Activated naive CD4-positive, alpha-beta T cell (primary cell): Measurements from ENCODE around the gene ANGPTL1.
"Not testable (repeated sequence)": the region's sequence is repeated elsewhere in the genome, so short reads cannot be mapped to it uniquely, and the experiment has no call there.

Source experiments
- DNase-seq, 4 experiments: peaks; one replicate each; lab custom pipeline; 2025; lab: John Stamatoyannopoulos, UW

Gene ANGPTL1

DNA sequence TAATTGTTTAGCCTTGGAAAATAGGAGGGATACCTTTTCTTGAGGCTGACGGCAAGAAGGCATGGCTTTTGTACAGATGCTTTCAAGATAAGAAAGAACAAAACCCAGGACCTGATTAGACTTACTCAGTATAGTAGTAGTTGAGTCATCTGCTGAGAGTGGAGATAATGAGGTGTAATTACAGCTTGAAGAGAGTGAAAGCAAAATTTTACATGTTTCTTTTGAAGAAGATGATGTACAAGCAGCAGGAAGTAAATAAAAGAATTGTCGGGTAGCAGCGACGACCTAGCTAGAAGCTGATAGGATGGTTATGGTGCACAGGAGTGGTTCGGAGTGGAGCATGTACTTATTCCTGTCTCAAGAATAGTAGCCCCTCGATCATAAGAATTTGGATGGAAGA, 6.6 kb downstream of the ANGPTL1 start:
- no peak for DNase-seq

DNA sequence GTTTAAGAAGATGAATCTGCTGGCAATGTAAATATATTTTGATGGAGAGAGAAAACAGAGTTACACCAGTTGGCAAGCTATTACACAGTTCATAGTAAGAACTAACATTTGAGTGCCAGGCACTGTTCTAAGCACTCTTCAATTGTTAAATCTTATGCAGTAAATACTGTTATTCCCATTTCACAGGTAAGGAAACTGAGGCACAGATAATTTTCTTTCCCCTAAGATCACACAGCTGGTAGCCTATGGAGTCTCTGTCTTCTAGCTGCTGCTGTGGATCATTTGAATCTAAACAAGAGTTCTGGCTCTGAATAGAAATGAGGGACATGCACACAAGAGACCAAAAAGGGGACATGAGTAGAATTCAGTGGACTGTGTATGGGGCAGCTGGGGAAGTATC, 8.0 kb downstream of the ANGPTL1 start:
- no peak for DNase-seq

DNA sequence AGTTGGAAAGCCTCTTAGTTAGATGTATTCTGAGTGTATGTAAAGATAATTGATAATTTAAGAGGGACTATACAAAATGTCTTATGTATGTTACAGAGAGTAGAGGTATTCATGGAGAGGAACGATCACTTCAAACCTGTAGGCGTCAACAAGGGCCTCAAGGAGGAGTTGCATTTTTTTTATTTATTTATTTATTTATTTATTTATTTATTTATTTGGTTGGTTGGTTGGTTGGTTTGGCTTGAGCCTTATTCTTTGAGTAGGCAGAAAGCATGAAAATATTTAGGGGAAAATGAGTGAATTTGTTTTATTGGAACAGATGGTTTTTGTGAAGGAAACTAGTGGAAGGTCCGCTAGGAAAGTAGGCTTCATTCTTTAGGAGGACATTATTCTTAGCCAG, 8.5 kb downstream of the ANGPTL1 start:
- DNase-seq, result no peak

DNA sequence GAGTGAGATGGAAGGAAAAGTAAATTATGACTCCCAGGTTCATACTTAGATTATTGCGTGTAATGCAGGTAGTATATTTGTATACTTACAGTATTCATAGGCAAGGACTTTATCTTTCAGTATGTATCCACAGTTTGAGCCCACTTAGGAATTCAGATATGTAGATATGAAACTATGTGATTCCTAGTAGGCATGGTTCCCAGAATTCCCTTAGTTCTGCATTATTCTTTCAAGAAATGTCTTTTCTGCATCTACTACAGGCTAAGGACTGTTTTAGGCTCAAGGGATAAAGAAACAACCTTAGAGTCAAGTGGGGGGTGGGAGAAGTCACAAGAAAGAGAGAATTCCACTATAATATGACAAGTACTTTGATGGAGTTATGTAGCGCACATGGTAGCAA, 13.8 kb downstream of the ANGPTL1 start:
- DNase-seq, result no peak

DNA sequence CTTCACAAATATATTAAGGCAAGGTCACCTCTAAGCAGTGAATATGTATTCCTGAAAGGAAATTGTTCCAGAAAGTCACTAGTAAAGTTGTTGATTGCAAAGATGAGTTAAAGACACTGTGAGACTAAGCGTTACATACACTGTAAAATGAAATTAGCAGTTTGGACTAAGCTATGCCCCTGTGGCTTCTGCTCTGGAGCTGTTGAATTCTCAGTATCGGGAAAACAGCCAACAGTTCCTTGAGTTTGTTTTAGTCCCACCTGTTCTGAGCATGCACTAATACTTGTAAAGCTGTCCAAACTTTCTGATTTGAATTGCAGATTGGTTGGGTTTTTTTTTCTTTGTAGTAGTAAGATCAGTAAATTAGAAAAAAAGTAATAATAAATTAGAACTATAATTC, 21.0 kb downstream of the ANGPTL1 start:
- no peak for DNase-seq

DNA sequence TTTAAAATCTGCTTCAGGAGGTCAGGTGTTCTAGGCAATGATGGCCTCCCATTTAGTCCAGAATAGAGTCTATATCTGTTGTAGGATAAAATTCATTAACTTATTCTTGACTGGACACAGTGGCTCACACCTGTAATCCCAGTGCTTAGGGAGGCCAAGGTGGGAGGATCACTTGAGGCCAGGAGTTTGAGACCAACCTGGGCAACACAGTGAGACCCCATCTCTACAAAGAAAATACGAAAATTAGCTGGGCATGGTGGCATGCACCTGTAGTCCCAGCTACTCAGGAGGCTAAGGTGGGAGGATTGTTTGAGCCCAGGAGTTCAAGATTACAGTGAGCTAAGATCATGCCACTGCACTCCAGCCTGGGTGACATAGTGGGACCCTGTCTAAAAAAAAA, 23.0 kb downstream of the ANGPTL1 start:
- DNase-seq, result not testable (repeated sequence)

DNA sequence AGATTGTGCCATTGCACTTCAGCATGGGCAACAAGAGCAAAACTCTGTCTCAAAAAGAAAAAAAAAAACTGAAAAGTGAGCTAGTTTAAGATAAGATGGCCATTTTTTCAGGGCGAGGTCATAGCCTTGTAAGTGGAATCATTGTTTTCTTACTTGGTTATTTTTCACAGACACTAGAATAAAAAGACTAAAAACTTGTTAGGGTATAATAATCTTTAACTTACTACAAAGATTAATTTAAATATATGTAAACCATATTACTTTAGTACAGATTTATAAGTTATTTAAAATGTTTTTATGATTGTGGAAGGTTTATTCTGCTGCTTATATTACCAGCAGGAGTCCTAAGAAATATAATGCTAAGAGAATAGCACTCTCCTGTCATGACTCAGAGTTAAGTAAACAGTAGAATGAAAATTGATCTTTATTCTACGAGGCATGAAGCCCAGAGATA, 23.5 kb downstream of the ANGPTL1 start:
- no peak for DNase-seq

DNA sequence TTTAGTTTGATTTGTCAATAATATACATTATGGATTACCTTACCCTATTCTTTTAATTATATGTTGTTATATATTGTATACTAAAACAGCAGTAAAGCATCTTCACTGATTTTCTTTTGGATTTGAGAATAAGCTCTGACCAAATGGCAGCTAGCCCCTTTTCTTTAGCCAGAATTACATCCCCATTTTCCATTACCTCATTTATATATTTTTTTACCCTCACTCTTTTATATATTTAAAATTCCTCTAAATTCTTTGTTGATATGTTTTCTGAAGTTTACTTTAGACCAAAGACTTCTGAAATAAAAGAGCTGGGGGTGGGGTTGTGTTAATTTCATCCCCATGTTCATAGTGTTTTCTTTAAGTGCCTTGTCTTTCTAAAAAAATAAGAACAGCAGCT, 24.6 kb downstream of the ANGPTL1 start:
- DNase-seq, result no peak

DNA sequence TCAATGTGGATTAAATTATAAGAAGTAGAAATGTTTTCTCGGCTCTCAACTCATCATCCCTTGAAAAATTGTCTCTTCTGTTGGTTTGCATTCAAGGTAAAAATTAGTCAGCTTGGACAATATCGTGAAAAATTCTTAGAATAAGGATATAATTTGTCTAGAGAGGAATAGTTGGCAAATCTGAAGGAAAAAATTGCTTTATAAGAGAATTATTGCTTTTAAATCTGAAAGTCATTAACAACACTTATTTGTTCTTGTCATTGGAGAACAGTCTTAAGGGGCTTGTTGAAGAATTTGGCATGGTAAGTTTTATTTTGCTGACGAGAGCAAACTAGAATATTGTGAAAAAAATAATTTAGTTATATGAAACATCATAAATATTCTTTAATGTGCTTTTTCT, 26.4 kb downstream of the ANGPTL1 start:
- no peak for DNase-seq

DNA sequence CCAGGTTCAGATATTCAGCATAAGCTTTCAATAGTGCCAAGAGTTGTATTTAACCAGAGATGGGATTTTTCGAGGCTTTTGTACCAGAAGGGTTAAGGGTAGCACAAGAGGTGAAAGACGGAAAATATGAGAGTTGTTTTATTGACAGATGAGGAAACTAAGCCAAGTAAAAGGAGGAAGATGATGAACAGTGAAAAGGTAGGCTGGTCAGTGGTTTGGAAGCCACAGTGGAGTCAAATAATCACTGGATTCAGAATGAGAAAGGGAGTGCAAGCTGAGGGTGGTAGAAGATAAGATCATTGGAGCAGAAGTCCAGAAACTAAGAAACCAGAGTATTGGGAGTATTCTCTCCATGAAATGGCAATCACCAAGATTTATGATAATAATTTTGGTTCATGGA, 45.7 kb downstream of the ANGPTL1 start:
- no peak for DNase-seq

DNA sequence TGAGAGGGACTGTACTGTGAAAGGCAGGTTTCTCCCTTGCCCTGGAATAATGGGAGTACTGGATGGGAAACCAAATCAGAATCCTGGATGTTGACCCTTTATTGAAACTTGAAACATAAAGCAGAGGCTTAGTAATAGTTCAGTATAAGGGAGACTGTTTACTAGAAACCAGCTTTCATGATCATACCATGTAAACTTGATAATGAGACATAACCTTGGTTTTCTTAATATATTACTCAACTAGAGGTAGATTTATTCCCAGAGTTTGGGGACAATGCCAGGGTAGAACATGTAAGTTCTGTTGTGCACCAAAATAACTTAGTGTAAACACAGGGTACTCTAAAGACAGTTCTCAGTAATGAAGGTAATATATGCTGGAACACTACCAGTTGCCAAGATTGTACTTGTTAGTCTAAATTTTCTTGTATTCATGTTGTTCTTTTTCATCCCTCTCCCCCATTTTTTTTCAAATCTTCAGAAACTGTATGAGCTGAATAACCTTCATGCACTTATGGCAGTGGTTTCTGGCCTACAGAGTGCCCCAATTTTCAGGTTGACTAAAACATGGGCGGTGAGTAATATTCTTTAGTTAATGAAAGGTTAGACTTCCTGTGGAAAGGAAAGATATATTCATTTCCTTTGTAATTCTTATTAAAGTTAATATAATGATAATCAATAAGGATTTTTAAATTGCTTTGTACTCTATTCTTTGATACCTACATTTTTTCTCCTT, 49.6 kb downstream of the ANGPTL1 start:
- DNase-seq, result no peak

DNA sequence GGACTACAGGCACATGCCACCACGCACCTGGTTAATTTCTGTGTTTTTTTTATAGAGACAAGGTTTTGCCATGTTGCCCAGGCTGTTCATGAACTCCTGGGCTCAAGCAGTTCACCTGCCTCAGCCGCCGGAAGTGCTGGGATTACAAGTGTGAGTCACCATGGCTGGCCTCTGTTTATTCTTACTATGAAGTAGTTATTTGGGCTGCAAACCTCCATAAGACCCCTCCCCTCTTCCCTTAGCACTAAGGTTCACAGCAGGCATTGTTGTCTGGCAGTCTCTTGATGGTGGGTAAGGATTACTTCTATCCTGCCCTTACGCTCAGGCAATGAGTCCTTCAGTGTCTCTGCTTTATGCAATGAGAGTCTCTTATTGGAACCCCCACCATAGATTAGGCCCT, 51.8 kb downstream of the ANGPTL1 start:
- DNase-seq, result no peak

DNA sequence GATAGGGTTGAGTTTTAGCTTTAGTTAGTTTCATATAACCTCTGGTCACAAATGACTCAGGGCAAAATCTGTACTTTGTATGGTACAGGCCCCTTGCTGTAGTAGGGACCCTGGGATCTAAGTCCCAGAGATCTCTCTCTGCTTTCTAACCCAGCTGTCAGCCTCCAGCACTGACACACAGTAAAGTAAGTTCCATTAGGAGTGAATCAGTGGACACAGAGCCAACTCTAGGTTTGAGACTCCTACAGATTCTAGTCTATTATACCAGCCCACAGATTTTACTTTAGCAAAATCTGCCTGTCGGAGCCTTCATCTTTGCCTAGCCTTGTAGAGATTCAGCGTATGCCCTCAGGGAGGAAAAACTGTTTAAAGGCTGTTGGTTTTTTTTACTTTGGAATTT, 52.5 kb downstream of the ANGPTL1 start:
- no peak for DNase-seq

DNA sequence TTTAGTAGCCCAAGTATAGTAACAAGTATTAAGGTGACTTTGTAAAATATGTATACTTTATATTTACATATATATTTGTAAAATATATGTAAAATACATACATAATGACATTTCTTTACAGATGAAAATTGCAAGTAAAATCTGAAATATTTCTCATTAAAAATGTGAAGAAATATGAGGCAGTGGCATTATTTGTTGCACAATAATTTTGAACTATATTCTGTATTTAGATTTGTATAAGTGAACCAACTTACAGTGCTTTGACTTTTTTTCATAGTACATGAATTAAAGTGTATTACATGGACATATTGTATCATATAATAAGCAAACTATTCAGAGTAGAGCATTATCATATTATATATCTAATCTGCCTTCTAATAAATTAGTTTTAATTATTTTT, 60.3 kb downstream of the ANGPTL1 start:
- no peak for DNase-seq

DNA sequence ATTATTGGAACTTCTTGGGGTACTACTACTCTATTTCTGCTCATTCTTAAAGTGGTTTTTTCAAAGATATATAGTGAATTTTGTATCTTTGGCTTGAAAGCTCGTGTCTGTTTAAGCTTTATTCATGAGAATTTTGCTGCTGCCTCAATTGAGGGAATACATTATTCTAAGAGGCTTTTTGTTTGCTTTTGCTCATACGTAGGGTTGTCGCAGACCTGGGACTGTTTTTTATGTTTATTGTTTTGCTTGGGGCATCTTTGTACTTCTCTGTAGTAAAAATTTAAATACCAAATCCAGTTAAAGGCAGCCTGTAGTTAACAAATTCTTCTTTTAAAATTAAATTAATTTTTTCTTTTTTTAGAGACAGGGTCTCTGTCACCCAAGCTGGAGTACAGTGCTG, 62.3 kb downstream of the ANGPTL1 start:
- no peak for DNase-seq

DNA sequence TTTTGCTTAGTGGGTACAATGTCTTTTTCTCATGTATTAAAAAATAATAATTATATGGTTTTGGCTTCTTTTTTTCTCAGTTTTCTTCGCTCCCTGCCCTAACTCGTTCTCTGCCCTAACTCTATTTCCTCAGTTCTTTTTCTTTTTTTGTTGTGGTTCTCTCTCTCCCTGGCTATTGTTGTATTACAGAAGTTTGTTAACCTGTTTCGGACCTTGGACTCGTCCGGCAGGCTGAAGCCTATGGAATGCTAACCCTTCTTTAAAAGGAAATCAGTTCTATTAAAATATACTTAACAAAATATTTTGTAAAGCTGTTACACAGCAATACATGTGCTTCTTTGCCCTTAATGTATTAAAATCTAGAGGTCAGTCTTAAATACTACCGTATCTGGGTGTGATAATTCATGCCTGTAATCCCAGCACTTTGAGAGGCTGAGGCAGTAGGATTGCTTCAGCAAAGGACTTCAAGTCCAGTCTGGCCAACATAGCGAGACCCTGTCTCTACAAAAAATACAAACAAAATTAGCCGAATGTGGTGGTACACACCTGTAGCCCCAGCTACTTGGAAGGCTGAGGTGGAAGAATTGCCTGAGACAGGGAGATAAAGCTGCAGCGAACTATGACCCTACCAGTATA, 64.1 kb downstream of the ANGPTL1 start:
- no peak for DNase-seq

DNA sequence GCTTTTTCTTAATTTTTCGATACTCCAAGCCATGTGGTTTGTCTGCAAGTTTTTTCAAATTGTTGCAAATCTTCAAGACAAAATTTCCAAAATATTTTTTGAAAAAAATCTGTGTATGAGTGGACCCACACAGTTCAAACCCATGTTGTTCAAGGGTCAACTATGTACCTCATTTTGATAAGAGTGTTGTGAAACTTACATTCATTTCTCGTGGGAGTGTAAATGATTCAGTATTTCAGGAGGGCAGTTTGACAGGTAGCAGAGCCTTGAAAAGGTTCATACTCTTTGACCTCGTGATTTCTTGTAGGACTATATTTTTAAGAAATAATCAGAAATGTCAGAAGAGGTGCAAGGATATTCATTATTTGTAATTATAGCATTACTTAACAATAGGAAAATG, 68.0 kb downstream of the ANGPTL1 start:
- DNase-seq, result no peak
